ENCODE results near the gene TRMU.

Gene TRMU

DNA sequence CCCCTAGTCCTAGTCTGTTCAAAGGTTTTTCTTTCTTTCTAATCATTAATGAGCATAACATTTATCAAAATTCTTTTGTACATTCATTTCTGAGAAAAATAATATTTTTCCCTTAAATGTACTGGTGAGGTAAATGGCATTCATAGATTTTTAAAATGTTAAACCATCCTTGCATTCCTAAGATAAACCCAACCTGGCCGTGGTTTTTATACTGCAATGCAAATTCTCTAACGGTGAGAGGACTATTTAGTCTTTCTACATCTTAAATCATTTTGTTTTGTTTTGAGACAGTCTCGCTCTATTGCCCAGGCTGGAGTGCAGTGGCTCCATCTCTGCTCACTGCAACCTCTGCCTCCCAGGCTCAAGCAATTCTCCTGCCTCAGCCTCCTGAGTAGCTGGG is 40.6 kb downstream of the TRMU start:
- no peak for TF ChIP-seq ZC3H10 (CRISPR knock-in tag; IDR thresholded peaks at IDR 0.05)
- no peak for TF ChIP-seq ARNTL (CRISPR knock-in tag; IDR thresholded peaks at IDR 0.05; ENCODE audit: borderline replicate concordance, low read depth)
- TF ChIP-seq ZFP3 (CRISPR knock-in tag; IDR thresholded peaks at IDR 0.05) = no peak
- no peak for TF ChIP-seq TOX (CRISPR knock-in tag; IDR thresholded peaks at IDR 0.05; ENCODE audit: borderline replicate concordance)
- TF ChIP-seq, protein P1, sequence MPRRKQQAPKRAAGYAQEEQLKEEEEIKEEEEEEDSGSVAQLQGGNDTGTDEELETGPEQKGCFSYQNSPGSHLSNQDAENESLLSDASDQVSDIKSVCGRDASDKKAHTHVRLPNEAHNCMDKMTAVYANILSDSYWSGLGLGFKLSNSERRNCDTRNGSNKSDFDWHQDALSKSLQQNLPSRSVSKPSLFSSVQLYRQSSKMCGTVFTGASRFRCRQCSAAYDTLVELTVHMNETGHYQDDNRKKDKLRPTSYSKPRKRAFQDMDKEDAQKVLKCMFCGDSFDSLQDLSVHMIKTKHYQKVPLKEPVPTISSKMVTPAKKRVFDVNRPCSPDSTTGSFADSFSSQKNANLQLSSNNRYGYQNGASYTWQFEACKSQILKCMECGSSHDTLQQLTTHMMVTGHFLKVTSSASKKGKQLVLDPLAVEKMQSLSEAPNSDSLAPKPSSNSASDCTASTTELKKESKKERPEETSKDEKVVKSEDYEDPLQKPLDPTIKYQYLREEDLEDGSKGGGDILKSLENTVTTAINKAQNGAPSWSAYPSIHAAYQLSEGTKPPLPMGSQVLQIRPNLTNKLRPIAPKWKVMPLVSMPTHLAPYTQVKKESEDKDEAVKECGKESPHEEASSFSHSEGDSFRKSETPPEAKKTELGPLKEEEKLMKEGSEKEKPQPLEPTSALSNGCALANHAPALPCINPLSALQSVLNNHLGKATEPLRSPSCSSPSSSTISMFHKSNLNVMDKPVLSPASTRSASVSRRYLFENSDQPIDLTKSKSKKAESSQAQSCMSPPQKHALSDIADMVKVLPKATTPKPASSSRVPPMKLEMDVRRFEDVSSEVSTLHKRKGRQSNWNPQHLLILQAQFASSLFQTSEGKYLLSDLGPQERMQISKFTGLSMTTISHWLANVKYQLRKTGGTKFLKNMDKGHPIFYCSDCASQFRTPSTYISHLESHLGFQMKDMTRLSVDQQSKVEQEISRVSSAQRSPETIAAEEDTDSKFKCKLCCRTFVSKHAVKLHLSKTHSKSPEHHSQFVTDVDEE (CRISPR knock-in tag; IDR thresholded peaks at IDR 0.05) = no peak
- no peak for TF ChIP-seq BACH2 (CRISPR knock-in tag; IDR thresholded peaks at IDR 0.05; ENCODE audit: borderline replicate concordance)
- no peak for TF ChIP-seq PPARA (CRISPR knock-in tag; IDR thresholded peaks at IDR 0.05; ENCODE audit: borderline replicate concordance)
- no peak for TF ChIP-seq OSR1 (CRISPR knock-in tag; IDR thresholded peaks at IDR 0.05)
- no peak for TF ChIP-seq ISL1 (CRISPR knock-in tag; IDR thresholded peaks at IDR 0.05)
- no peak for TF ChIP-seq TCF4 (CRISPR knock-in tag; IDR thresholded peaks at IDR 0.05; ENCODE audit: borderline replicate concordance)
- TF ChIP-seq CSDC2 (CRISPR knock-in tag; IDR thresholded peaks at IDR 0.05) = no peak
- TF ChIP-seq ZFP30 (CRISPR knock-in tag; IDR thresholded peaks at IDR 0.05) = no peak
- no peak for TF ChIP-seq ZNF565 (CRISPR knock-in tag; conservative IDR thresholded peaks at IDR 0.05; ENCODE audit: low read depth)
- TF ChIP-seq ESRRG (CRISPR knock-in tag; IDR thresholded peaks at IDR 0.05) = no peak
- ATAC-seq = no peak

DNA sequence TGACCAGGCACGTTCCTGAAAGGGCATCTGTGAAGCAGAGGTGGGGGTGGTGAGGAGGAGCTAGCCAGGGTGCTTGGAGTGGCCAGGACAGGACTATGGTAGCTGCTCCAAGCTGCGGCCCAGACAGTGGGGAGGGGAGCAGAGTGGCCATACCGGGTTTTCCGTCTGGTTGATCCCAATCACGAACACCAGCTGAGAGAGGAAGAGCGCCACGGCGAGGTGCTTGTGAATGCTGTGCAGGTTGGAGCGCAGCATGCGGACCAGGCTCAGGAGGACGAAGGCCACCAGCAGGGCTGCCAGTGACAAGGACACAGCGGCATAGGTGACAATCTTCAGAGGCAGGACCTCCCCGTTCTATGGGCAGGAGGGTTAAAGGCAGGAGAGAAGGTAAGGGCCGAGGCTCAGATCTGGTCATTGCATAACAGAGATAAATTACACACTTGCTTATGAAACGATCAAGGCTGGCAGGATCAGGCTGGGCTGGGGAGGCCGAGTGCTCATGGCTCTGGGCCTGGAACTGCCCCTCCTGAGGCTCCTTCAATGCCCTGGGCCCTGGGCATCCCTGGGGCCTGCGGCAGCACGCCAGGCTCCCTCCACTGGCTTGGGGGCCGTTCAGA is 41.5 kb downstream of the TRMU start:
- TF ChIP-seq, protein P2, sequence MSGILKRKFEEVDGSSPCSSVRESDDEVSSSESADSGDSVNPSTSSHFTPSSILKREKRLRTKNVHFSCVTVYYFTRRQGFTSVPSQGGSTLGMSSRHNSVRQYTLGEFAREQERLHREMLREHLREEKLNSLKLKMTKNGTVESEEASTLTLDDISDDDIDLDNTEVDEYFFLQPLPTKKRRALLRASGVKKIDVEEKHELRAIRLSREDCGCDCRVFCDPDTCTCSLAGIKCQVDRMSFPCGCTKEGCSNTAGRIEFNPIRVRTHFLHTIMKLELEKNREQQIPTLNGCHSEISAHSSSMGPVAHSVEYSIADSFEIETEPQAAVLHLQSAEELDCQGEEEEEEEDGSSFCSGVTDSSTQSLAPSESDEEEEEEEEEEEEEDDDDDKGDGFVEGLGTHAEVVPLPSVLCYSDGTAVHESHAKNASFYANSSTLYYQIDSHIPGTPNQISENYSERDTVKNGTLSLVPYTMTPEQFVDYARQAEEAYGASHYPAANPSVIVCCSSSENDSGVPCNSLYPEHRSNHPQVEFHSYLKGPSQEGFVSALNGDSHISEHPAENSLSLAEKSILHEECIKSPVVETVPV (CRISPR knock-in tag; IDR thresholded peaks at IDR 0.05) = no peak
- ATAC-seq = no peak

DNA sequence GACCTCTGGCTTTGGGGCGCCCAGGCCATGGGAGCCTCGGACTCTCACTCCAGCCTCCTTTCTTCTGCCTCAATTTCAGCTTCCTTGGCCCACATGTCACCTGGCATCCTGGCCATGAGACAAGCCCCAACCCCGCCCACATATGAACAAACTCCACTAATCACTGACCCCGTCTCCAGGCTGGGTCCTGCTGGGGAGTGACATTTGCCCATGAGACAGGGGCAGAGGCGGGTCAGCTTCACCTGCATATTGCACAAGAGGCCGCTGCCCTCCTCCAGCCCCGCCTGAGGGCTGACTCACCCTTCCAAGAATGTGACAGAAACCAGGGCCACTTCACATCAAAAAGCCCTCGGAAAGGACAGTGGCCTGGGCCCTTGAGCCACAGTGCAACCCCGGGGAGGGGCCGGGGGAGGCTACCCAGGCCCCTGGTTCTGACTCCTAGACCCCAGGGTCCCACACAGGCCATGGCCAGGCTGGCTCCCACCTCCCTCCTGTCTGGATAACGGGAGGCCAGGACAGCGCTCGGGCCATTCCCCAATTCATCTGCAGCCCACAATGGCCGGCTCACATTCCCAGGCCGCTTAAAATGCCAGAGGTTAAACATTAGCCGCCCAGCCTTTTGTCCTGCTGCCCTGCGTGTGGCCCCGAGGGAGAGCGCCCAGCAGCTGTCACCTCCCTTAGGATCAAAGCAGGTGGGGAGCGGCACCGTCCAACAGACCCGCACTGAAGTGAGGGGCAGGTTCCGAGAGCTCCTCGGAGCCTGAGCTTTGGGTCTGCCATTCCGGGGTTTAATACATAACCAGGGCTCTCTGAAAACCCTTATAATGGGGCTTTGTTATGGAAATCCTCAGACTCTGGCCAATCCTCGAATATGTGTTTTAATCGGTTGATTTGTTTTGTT is 42.3 kb downstream of the TRMU start:
- TF ChIP-seq TCF4 (CRISPR knock-in tag; IDR thresholded peaks at IDR 0.05; ENCODE audit: borderline replicate concordance) (no peak), ZC3H10 (CRISPR knock-in tag; IDR thresholded peaks at IDR 0.05) (no peak), ZNF8 (CRISPR knock-in tag; IDR thresholded peaks at IDR 0.05) (no peak), ESRRG (CRISPR knock-in tag; IDR thresholded peaks at IDR 0.05) (no peak), ISL1 (CRISPR knock-in tag; IDR thresholded peaks at IDR 0.05) (no peak), ZNF70 (CRISPR knock-in tag; IDR thresholded peaks at IDR 0.05) (no peak), ZNF565 (CRISPR knock-in tag; conservative IDR thresholded peaks at IDR 0.05; ENCODE audit: low read depth) (no peak), ZFP3 (CRISPR knock-in tag; IDR thresholded peaks at IDR 0.05) (no peak)
- ATAC-seq = peak; percentile 50

DNA sequence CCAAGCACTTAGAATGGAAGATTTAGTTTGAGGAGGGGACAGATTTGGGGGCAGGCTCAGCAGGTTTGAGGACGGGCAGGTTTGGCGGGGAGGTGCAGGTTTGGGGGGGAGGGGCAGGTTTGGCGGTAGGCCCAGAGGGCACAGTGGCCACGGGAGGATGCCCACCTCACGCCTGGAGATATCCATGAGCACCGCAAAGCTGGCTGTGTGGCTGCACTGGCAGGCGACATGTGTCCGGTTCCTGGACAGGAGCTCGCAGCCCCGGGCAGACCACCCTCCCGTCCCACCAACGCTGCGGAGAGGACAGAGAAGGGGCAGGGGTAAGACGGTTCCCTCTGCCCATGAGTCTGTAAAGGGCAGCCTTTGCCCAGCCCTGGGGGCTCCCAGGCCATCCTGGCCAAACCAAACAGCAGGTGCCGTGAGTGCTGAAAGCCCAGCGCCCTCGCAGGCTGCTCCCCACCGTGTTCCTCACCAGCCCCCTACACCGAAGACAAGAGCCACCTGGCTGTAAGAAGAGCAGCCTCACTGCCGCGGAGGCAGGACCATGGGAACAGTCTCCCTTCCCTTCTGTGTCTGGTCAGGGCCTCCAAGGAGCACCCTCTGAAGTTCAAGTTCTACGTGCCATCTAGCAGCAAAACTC is 43.0 kb downstream of the TRMU start:
- ATAC-seq = no peak
- TF ChIP-seq ESRRG (CRISPR knock-in tag; IDR thresholded peaks at IDR 0.05) (no peak), TOX (CRISPR knock-in tag; IDR thresholded peaks at IDR 0.05; ENCODE audit: borderline replicate concordance) (no peak), ISL1 (CRISPR knock-in tag; IDR thresholded peaks at IDR 0.05) (no peak), ARNTL (CRISPR knock-in tag; IDR thresholded peaks at IDR 0.05; ENCODE audit: borderline replicate concordance, low read depth) (no peak), ZNF8 (CRISPR knock-in tag; IDR thresholded peaks at IDR 0.05) (no peak), BACH2 (CRISPR knock-in tag; IDR thresholded peaks at IDR 0.05; ENCODE audit: borderline replicate concordance) (no peak), POU6F1 (CRISPR knock-in tag; IDR thresholded peaks at IDR 0.05; ENCODE audit: borderline replicate concordance, low read depth) (no peak), PPARA (CRISPR knock-in tag; IDR thresholded peaks at IDR 0.05; ENCODE audit: borderline replicate concordance) (no peak), PATZ1 (CRISPR knock-in tag; IDR thresholded peaks at IDR 0.05; ENCODE audit: borderline replicate concordance) (no peak), TCF4 (CRISPR knock-in tag; IDR thresholded peaks at IDR 0.05; ENCODE audit: borderline replicate concordance) (no peak), OSR1 (CRISPR knock-in tag; IDR thresholded peaks at IDR 0.05) (no peak), ZFP30 (CRISPR knock-in tag; IDR thresholded peaks at IDR 0.05) (no peak)
- TF ChIP-seq, protein P2 (CRISPR knock-in tag; IDR thresholded peaks at IDR 0.05) = no peak
- TF ChIP-seq, protein P1 (CRISPR knock-in tag; IDR thresholded peaks at IDR 0.05) = no peak
